GM13976 (cell line): Measurements from ENCODE around the gene NEBL.

Experiments
- DNase-seq: peaks from one replicate; pipeline ENCODE4 v3.0.0; 2012; ENCODE audit warnings: low spot score
- CTCF ChIP-seq: IDR thresholded peaks from 2 replicates; pipeline ENCODE4 v1.5.1; 2012; ENCODE audit warnings: borderline replicate concordance, mild to moderate bottlenecking; ENCODE audit not compliant: insufficient read depth; ENCODE audit errors: extremely low read depth, missing control alignments, control extremely low read depth
- in situ Hi-C: fragments of 300-500 bp; cut with MboI; formaldehyde crosslinking; loops from one replicate; pipeline ENCODE4 v1.12.0; 2022; ENCODE audit warnings: low sequenced_read_pairs, mixed read lengths, inconsistent platforms; ENCODE audit not compliant: unreplicated experiment

The NEBL gene

GRCh38 chr10:20839910-20840309 lies 57.2 kb downstream of the NEBL start:
- in situ Hi-C loops, result no loop called here
- no peak for TF ChIP-seq CTCF
- DNase-seq, result no peak

DNA sequence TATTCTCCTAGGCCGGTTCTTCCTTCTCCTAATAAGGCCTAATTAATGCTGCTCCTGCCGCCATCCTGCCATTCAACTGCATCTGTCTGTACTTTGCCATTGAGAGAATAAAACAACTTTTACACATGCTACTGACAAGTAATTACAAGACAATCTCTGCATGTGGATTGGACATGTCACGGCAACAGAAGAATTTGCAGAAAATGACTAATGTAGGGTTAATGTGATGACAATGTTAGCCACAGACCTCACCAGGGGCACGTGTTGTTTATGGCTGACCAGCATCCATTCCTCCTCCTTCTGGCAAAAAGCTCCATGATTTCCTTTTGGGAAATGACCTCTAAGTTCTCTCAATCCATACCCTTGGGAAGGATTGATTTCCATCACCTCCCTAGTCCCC lies 58.0 kb downstream of the NEBL start:
- no peak for TF ChIP-seq CTCF
- in situ Hi-C loops, result no loop called here
- DNase-seq, result no peak

- TF ChIP-seq CTCF, result no peak
- DNase-seq, result no peak
- in situ Hi-C loops, result no loop called here
These were observed 60.7 kb downstream of the NEBL start for GRCh38 chr10:20836401-20836800.

GRCh38 chr10:20835335-20835734 lies 61.8 kb downstream of the NEBL start:
- DNase-seq, result no peak

DNA sequence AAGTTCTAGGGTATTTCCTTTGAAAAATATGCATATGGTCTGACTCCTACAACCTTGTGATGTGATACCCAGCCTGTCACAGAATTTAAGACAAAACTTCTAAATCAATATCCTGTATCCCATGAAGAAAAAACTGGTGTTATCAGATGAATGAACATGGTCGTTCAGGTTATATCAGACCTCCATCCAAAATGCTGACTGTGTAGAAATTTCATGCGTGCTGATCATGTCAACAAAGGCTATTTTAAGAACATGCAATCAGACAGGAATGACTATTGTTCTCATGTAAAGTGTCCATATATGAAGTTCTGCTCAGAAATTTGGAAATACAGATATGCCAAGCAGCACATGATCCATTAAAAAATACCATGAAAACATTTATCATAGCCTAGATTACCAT lies 62.3 kb downstream of the NEBL start:
- no peak for DNase-seq
- no peak for TF ChIP-seq CTCF
- in situ Hi-C loops, result no loop called here

More at GRCh38 chr10:20835335-20835734, 61.8 kb downstream of the NEBL start:
- no peak for TF ChIP-seq CTCF
- in situ Hi-C loops, result no loop called here

GRCh38 chr10:20822825-20823224 lies 74.3 kb downstream of the NEBL start:
- DNase-seq, result no peak
- in situ Hi-C loops, result no loop called here
- TF ChIP-seq CTCF, result no peak

DNA sequence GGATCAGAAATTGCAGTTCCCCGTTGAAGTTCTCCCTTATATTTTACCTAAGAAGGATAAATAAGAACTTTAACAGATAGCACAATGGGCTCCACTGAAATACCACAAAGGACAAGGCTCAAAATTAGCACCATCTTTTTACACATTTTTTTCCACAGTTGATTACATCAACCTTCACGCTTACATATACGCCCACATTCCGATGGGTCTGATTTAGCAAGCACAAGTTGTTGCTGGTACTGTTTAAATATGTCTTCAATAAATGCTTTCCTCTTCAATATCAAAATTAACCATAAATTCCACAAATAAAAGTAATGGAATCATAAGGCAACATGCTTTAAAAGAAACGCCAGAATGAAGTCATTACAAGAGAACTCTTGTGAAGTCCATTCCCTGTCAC lies 79.5 kb downstream of the NEBL start:
- in situ Hi-C loops, result no loop called here
- DNase-seq, result no peak
- no peak for TF ChIP-seq CTCF
